Body of pancreas (tissue), 4 donors: Measurements from ENCODE around the gene LEUTX.

Experiments used
- POLR2A ChIP-seq, 3 donors: fragments of 450-650 bp; IDR thresholded peaks; one replicate each; pipeline ENCODE4 v1.6.1; 2016; ENCODE audit warnings: antibody characterized with exemption in 3 of 3, mild to moderate bottlenecking in 2 of 3
- TF ChIP-seq, protein P1 (sequence below), 7 experiments: fragments of 450-650 bp in 4 of 7; fragments of 200-600 bp in 3 of 7; sonication (generic) in 3 of 7; IDR thresholded peaks; one replicate each; pipeline ENCODE4 v1.5.1; 2016 to 2019; ENCODE audit warnings: antibody characterized with exemption in 7 of 7

DNA sequence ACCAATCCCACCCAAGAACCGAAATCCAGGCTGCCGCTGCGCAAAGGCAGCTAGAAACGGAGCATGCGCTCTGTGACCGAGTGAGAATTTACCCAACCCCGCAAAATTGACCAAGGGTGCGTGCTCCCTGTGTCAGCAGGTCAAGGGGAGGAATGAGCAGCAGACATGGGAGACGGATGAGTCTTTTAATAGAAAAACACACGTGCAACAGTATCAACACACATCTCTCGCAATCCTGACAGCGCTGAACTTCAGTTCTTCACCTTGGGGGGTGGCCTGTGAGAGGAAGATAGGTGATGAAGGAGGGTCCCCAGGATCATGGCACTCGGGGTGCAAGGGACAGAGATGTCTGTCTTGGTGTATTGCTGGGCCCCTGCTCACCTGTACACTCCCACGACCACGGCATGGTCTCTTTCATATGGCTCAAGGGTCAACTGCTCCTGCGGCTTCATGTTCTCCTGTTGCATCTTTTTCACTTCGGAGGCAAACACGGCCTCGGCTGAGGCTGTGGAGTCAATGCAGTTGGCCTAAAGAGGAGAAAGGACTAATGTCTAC, 55.7 kb downstream of the LEUTX start:
- TF ChIP-seq, protein P1, sequence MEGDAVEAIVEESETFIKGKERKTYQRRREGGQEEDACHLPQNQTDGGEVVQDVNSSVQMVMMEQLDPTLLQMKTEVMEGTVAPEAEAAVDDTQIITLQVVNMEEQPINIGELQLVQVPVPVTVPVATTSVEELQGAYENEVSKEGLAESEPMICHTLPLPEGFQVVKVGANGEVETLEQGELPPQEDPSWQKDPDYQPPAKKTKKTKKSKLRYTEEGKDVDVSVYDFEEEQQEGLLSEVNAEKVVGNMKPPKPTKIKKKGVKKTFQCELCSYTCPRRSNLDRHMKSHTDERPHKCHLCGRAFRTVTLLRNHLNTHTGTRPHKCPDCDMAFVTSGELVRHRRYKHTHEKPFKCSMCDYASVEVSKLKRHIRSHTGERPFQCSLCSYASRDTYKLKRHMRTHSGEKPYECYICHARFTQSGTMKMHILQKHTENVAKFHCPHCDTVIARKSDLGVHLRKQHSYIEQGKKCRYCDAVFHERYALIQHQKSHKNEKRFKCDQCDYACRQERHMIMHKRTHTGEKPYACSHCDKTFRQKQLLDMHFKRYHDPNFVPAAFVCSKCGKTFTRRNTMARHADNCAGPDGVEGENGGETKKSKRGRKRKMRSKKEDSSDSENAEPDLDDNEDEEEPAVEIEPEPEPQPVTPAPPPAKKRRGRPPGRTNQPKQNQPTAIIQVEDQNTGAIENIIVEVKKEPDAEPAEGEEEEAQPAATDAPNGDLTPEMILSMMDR (IDR thresholded peaks at IDR 0.05), result no peak
- TF ChIP-seq POLR2A (IDR thresholded peaks at IDR 0.05), result no peak
